NAMALWA (cell line): ENCODE data around the gene PLCZ1.
"Not testable (repeated sequence)": the region's sequence is repeated elsewhere in the genome, so short reads cannot be mapped to it uniquely, and the experiment has no call there.

Experiments used
- DNase-seq: peaks from one replicate; pipeline ENCODE4 v3.0.0-alpha.2; 2015; ENCODE audit warnings: low spot score

PLCZ1 gene, protein sequence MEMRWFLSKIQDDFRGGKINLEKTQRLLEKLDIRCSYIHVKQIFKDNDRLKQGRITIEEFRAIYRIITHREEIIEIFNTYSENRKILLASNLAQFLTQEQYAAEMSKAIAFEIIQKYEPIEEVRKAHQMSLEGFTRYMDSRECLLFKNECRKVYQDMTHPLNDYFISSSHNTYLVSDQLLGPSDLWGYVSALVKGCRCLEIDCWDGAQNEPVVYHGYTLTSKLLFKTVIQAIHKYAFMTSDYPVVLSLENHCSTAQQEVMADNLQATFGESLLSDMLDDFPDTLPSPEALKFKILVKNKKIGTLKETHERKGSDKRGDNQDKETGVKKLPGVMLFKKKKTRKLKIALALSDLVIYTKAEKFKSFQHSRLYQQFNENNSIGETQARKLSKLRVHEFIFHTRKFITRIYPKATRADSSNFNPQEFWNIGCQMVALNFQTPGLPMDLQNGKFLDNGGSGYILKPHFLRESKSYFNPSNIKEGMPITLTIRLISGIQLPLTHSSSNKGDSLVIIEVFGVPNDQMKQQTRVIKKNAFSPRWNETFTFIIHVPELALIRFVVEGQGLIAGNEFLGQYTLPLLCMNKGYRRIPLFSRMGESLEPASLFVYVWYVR

DNA sequence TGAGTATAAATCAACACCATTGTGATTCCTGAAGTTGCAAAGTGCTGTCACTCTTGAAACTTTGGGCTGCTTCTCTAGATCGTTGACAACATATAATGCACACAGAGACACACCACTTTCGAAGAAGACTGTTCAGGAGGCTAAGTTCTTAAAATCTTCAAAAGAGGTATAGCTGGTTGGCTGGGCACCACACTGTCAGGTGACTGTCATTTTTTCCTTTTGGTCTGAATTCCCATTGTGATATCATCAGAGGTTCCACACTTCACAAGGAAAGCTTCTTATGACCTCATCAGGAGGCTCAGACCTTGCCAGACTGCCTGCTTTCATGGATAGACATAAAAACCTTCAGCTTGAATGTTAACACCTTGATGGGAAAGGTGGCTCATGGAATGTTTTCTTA lies at the start of gene PLCZ1, which contains the start of gene CAPZA3:
Gene PLCZ1, minus strand, starts transcription at position 194 of the 400 bp plus-strand sequence. CDS start 641 bp downstream, outside the sequence.
Gene CAPZA3, plus strand, starts transcription at position 301 of the 400 bp plus-strand sequence. CDS start 150 bp downstream, outside the sequence.
- no peak for DNase-seq

DNA sequence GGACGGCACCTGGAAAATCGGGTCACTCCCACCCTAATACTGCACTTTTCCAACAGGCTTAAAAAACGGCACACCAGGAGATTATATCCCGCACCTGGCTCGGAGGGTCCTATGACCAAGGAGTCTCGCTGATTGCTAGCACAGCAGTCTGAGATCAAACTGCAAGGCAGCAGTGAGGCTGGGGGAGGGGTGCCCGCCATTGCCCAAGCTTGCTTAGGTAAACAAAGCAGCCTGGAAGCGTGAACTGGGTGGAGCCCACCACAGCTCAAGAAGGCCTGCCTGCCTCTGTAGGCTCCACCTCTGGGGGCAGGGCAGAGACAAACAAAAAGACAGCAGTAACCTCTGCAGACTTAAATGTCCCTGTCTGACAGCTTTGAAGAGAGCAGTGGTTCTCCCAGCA lies 47.7 kb upstream of the PLCZ1 start:
- not testable (repeated sequence) for DNase-seq

DNA sequence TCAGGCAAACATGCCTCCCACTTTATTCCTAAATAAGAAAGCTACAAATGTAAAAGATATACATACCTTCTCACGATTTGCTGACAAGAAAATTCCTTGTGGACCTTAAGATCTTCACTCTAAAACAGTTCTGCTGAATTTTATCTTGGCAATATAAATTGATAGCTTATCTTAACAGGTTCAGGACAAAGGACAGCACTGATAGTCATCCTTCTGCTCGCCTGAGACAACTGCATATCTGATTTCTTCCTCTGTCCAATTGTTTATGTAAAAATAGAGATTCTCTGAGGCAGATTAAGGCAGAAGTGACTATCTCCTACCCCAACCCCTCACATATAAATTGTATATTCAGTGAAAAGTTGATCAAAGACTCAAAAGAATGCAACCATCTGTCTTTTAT lies 45.0 kb upstream of the PLCZ1 start:
- no peak for DNase-seq

DNA sequence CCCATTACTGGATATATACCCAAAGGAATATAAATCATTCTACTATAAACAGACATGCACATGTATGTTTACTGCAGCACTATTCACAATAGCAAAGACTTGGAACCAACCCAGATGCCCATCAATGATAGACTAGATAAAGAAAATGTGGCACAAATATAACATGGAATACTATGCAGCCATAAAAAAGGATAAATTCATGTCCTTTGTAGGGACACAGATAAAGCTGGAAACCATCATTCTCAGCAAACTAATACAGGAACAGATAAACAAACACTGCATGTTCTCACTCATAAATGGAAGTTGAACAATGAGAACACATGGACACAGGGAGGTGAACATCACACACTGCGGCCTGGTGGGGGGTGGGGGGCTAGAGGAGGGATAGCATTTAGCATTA lies 28.7 kb upstream of the PLCZ1 start:
- not testable (repeated sequence) for DNase-seq

DNA sequence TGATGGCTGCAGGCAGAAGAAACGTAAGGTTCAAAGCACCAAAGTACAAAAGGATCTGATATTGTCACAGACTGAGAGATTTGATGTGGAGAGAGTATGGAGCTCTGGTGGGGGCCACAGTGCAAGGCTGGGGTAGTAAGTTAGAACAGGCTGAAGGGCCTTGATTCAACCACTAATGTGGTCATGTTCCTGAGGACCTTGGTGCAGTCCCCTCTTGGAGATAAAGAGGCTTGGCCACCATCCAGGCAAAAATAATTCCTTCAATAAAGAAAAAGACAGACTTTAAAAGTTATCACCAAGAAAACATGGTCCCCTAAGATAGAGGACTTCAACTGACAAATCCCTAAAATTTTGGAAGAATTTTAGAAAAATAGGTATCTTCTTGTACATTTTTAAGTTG lies 17.5 kb upstream of the PLCZ1 start:
- DNase-seq = no peak

DNA sequence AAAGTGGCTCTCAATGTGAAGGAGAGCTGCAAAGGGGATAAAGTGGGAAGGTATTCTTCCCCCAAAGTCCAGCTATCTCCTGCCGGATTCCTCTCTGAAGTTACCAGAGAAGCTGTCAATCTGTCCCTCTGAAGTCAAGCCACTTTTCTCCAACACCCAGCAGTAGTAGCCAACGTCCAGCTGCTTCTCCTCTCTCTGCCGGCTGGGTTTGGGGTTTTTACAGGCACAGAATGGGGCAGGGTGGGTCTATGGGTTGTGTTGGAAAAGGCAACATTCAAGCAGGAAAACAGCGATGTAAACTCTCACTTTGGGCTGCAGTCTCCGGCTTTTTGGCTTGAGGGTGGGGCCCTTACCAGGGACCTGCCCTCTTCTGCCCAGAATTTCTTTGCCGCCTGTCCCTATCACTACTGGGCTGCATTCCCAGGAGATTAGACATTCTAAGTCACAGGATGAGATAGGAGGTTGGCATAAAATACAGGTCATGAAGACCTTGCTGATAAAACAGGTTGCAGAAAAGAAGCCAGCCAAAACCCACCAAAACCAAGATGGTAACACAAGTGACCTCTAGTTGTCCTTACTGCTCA lies 16.4 kb upstream of the PLCZ1 start:
- DNase-seq = no peak

DNA sequence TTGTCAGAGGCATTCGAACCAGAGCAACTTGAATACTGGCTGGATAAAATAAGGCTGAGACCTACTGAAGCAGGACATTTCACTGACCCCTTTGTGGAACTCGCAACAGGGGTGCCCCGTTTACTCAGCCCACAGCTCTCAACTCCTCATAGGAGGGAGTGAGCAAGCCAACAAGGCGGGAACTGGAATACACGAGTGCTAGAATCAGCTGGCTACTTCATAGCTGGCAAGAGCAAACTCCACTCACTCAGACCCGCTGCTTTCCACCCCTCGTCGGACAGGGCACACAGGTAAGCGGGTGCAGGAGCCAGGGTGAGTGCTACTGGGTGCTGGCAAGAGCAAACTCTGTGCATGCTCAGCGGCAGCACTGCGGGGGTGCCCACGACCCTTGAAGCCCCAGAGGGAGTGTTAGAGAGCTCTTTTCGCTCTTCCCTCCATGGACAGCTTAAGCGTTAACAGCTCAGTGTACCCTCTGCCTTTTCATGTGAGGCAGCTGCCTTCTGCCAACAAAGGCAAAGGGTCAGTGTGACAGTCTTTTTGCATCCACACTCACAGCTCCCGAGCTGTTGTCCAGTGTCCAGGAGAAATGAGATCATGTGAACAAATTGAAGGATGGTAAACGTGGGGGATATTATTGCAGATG lies 15.8 kb upstream of the PLCZ1 start:
- no peak for DNase-seq

DNA sequence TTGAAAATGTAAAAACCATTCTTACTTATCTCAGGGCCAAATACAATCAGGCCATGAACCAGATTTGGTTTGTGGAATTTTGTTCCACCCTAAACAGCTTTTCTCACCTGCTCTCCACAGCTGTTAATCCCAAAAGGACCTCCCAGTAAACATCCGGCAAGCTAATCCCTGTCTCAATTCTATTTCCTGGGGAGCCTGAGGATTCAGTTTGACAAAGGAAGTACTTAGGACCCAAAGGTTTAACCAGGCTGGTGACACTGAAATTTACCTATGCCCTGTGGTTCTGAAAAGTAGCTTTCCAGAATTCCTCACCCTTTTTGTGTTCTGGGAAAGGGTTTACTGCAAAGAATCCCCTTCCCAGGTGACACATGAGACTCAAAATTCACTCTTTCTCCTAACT lies 15.1 kb upstream of the PLCZ1 start:
- DNase-seq = no peak

DNA sequence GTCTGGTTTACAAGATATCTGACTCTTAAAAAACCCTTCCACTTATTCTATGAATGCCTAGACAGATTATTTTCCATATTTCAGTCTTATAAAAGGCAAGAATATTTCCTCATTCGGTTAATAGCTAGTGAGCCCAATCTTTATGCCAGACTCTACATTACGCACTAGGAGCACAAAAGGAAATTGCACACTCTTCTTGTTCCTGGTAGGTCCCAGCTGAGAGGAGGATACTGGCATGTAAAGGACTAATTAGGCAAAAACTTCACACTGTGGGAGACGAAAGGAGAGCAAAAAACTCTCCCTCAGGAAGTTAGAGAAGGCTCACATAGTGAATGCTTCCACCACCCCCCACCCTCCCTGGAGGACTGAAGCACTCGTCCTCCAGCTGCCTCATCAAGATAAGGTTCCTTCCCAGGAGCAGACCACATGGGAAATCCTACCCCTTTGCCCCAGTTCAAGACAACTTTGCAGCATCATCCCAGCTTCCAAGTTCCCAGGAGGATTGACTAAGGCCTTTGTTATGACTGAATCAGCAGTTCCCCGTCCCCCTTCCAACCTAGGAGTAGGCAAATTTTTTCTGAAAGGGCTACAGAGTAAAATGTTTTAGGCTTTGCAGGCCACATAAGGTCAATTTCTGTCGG lies 14.6 kb upstream of the PLCZ1 start:
- DNase-seq = no peak

DNA sequence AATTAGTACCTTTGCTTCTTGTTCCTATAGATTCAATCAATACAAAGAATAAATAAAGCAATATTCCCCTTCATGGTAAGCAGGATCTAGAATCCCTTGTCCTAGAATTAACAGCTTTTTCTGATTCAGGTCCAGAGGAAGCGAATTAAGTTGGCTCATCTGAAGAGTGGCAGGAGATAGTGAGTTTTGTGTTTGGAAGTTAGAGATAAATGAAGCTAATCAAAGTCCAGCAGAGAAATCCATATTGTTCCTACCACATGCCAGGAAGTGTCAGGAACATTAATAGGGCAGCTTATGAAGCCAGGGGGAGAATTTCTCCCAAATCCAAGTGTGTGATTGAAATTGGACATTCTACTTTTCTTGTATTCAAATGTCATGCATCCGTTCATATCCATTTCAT lies 14.1 kb upstream of the PLCZ1 start:
- no peak for DNase-seq

DNA sequence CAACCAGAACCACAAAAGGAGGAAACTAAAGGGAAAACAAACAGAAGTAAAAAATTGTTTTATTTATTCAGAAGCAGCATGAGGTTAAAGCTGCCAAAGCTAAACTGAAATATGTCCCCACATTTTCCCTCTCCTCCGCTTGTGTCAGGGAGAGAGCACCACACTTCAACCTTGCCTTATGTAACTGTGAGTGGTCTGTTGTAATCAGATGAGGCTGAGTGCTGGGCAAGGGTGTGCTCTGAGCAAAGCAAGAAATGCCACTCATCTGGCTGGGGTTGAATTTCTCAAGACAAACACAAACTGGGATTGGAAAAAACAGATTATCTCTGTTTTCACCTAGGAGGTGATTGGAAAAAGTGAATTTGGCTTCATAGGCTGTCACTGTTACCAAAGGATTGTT lies 12.3 kb upstream of the PLCZ1 start:
- no peak for DNase-seq

DNA sequence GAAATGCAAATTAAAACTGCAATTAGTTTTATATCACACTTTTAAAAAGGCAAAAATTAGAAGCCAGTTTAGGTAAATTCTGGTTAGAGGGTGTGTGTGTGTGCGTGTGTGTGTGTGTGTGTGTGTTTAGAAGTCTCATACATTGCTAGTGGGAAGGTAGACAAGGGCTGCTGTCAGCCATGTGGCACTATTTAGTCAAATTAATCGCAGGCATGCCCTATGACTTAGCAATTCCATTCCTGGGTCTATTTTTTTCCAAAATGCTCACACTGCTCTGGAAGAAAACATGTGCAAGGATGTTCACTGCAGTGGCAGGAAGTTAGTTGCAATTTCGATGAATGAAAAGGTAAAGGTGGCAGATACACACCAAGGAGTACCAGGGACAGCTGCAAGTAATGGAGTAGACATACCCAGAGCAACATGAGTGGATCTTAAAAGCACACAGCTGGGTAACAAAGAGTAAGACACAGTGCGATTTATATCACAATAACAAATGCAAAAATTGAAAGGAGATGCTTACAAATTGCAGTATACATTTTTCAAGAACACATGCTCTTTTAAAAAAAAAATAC lies 11.7 kb upstream of the PLCZ1 start:
- no peak for DNase-seq

DNA sequence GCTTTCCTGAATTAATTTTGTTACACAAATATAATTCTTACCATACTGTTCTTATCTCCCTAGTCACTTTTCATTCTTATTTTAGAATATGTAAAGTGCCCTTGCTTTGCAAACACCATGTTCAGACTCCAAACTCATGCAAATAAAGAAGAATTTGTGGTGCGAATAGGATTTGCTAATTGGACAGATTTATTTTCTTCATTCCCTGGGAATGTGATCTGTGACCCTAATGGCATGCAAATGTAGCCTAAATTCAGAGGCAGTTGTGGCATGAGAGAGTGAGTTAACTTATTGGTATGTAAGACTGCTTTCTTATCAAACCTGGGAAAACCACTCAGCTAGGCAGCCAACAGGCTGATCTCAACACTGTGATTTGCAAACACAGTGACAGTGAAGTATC lies 10.1 kb upstream of the PLCZ1 start:
- no peak for DNase-seq

DNA sequence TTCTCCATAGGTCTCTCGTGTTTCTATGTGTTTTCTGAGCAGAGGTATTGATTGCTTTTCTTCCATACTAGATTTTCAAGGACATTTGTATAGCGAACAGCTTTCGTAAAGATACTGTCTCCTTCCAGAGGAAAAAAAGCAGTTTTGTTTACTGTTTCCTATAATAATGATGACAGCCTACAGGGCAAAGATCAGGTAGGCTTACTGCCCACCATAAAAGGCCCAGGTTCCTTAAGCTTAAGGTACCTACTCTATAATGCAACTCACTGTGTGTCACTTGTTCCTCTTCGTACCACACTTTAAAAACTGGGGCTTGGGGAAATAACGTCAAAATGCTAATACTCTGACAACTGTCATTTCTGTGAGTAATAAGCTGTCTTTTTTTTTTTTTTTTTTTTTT lies 6.7 kb downstream of the PLCZ1 start:
- DNase-seq = no peak

DNA sequence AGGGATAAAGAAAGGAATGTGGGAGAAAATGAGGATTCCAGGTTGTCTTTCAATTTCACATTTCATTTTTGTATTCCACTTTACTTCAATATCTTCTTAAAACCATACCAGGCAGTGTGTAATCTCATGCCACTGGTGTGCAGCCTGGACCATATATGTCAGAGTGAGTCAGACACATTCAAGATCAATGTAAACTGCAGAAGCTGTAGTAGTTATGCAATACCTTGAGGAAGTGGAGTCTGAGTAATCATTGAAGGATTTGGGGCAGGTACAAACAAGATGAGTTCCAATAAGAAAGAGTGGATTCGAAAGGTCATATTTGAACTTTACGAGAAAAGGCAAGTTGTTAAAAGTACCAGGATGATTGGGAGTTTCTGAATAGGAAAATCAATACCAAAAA lies 14.1 kb downstream of the PLCZ1 start:
- DNase-seq = no peak

DNA sequence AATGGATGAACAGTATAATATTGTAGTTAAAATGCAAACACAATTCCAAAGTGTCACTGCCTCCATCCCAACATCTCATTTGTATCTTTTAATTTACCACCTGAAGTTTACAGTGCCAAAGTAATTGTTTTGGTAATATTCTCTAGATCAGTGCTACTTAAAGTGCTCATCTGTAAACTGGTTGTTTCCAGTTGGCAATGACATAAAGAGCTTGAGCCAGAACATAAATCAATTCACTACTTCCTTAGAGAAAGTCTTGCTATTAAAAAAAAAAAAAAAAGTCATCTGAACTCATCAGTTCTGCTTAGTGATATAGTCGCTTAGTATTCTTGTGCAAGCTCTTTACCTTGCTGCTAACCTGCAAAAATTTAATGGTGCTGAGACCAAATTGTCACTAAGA lies 16.4 kb downstream of the PLCZ1 start:
- DNase-seq = no peak

DNA sequence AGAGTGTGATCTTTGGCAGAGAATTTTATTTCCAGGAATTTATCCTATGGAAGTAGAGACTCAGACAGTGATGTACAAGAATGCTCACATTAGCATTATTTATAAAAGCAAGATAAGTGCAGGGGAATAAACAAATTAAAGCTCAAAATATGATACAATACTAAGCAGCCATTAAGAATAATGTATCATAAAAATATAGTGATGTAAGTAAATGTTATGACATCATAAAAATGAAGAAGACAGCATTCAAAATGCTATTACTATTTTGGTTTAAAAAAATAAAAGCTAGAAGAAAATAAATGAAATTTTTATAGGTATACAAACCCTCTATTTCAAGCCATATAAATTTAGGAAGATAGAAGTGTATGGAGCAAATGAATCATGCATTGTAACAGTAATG lies 17.1 kb downstream of the PLCZ1 start:
- no peak for DNase-seq

DNA sequence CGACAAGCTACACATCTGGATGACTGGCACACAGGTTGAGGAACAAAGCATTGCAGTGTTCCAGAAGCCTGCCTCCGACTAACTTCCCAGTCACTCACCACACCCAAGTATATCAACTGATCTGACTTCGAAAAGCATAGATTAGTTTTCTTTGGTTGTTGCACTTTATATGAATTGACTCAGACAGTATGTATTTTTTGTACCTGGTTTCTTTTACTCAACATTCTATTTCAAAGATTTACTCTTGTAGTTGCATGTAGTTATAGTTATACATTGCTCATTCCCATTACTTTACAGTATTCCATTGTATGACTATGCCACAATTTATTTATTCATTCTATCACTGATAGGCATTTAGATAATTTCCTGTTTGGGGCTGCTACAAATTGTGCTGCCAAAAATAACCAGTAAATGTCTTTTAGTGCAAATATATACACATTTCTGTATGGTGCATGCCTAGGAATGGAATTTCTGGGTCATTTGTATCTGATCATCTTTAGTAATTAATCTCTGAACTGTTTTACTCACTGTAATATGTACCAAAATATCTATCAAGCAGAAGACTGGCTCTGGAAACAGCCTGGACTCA lies 17.8 kb downstream of the PLCZ1 start:
- DNase-seq = no peak

DNA sequence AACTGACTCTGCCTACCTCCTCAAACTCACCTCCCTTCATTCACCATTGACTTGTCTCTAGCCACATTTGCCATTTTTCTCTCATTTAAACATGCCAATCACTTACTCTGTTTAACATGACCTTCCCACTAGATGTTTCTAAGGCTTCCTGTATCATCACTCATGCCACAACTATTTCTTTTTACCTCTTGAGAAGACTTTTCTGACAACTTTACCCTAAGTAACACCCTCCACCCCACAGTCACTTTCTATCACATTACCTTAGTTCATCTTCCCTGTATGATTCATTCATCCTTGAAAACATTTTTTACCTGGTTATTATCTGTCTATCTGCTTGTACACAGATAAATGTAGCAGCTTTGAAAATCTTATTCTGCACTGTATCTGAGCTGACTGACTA lies 19.4 kb downstream of the PLCZ1 start:
- DNase-seq = no peak

DNA sequence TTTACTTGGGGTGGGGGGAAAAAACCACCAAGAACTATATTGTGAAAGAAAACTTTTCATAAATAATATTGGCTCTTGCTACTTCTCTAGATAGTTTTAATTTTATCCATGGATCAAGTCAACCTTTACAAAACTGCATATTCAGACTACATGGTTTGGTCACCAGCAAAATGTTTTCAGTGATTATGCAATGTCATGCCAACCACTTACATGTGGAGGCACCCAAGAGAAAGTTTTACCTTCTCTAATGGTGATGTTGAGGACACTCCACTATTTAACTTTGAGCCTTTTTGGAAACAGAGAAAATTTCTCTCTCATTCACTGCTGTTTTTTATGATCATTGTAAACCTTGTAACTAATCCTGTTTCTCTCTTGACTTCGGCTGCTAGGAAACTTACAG lies 21.6 kb downstream of the PLCZ1 start:
- no peak for DNase-seq

DNA sequence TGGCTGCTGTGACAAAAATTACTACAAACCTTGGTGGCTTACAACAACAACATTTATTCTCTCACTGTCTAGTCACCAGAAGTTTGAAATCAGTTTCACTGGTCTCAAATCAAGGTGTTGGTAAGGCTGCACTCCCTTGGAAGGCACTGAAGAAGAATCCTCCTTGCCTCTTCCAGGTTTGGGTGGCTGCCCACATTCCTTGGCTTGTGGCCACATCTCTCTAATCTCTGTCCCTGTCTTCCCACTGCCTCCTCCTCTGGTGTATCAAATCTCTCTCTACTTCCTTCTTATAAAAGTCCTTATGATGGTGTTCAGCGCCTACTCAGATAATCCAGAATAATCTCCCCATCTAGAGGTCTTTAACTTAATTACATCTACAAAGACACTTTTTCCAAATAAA lies 31.0 kb downstream of the PLCZ1 start:
- peak; percentile 7 for DNase-seq

DNA sequence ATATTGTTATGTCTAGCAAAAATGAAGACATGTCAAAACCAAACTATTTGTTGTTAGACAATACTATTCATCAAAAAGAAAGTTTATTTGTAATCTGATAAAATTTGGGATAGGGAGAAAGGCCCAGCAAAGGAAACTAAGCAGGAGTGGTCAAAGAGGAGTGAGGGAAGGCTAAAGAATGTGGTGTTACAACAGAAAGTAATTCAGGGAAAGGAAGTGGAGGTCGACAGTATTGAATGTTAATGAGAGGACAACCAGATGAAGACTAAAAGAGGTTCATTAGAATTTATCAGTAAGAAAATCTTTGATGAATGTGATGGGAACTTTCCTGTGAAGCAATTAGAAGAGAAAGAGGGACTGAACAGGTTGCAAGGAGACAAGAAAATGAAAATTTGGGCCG lies 33.9 kb downstream of the PLCZ1 start:
- no peak for DNase-seq
